ENCODE data around the gene MTHFD2. TPM values are rescaled to one million over a fixed set of nuclear protein-coding genes. Genes with fewer than 3 reads are reported as not detected.

Gene MTHFD2
- total and polyA plus RNA-seq, 2 experiments from 2014 or later, result 40.1 to 126 TPM

GRCh38 chr2:74259191-74259590 is 60.8 kb downstream of the MTHFD2 start:
- no peak for DNase-seq (ENCODE audit: low spot score)
- Histone ChIP-seq H3K4me1 (ENCODE audit: insufficient read depth) (no peaks in the 10 kb centered on the region), H3K36me3 (replicated peaks; ENCODE audit: insufficient read depth, low read depth) (no peaks in the 10 kb centered on the region), H3K27ac (no peak overlapping the region), H4K20me1 (ENCODE audit: insufficient read depth, poor library complexity, severe bottlenecking) (no peaks in the 10 kb centered on the region), H3K9me3 (ENCODE audit: low read depth) (no peaks in the 10 kb centered on the region), H3K9me2 (replicated peaks; ENCODE audit: insufficient read depth) (no peaks in the 10 kb centered on the region), H3K27me3 (no peaks in the 10 kb centered on the region), H2AFZ (no peak overlapping the region), H3K4me3 (no peak overlapping the region), H3K79me2 (no peaks in the 10 kb centered on the region), H3K4me2 (no peak overlapping the region)
- 88% methylated on average over 3 of the region's 3 CpGs for WGBS (ENCODE audit: low lambda C conversion rate, missing lambda C conversion rate)
- TF ChIP-seq EZH2 (IDR thresholded peaks at IDR 0.05; ENCODE audit: borderline replicate concordance), result no peak
- no peak for TF ChIP-seq EZH2phosphoT487 (IDR thresholded peaks at IDR 0.05; ENCODE audit: low read depth, severe bottlenecking, unreplicated experiment)
- TF ChIP-seq CTCF (IDR thresholded peaks at IDR 0.05; ENCODE audit: poor library complexity), result no peak

DNA sequence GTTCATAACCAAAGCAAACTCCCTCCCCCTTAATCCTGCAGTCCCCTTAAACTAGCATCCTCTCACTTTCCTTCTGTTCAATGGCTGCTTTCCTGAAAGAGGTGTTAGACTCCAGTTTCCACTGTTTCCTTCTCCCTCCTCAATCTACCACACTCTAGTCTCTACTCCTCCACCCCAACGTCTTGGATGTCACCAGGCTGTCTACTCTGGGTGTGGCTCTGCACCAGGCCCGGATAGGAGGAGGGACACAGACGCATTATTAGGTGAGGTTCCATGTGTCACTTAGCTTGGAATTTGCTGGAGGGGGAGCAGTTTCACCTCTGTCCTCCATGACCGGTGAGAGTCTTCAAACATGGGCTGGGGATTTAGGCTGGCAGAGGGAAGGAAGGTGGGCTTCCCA is 61.3 kb downstream of the MTHFD2 start:
- Histone ChIP-seq H3K27ac (no peak overlapping the region), H3K36me3 (replicated peaks; ENCODE audit: insufficient read depth, low read depth) (no peaks in the 10 kb centered on the region), H3K9me2 (replicated peaks; ENCODE audit: insufficient read depth) (no peaks in the 10 kb centered on the region), H4K20me1 (ENCODE audit: insufficient read depth, poor library complexity, severe bottlenecking) (no peaks in the 10 kb centered on the region), H3K4me1 (ENCODE audit: insufficient read depth) (no peaks in the 10 kb centered on the region), H3K27me3 (no peaks in the 10 kb centered on the region), H3K79me2 (no peaks in the 10 kb centered on the region), H2AFZ (no peak overlapping the region), H3K4me2 (no peak overlapping the region), H3K9me3 (ENCODE audit: low read depth) (no peaks in the 10 kb centered on the region), H3K4me3 (no peak overlapping the region)
- DNase-seq (ENCODE audit: low spot score), result no peak
- 88% methylated on average over 4 of the region's 4 CpGs for WGBS (ENCODE audit: low lambda C conversion rate, missing lambda C conversion rate)
- TF ChIP-seq EZH2 (IDR thresholded peaks at IDR 0.05; ENCODE audit: borderline replicate concordance), result no peak
- TF ChIP-seq CTCF (IDR thresholded peaks at IDR 0.05; ENCODE audit: poor library complexity), result no peak
- TF ChIP-seq EZH2phosphoT487 (IDR thresholded peaks at IDR 0.05; ENCODE audit: low read depth, severe bottlenecking, unreplicated experiment), result no peak

- no peak for DNase-seq (ENCODE audit: low spot score)
- H3K27ac ChIP-seq, result no peak overlapping the region
- no peaks in the 10 kb centered on the region for H3K36me3 ChIP-seq (replicated peaks; ENCODE audit: insufficient read depth, low read depth)
- no peaks in the 10 kb centered on the region for H4K20me1 ChIP-seq (ENCODE audit: insufficient read depth, poor library complexity, severe bottlenecking)
- no peak overlapping the region for H2AFZ ChIP-seq
- no peak overlapping the region for H3K4me2 ChIP-seq
- H3K4me3 ChIP-seq, result no peak overlapping the region
- H3K9me3 ChIP-seq (ENCODE audit: low read depth), result no peaks in the 10 kb centered on the region
- no peak for TF ChIP-seq CTCF (IDR thresholded peaks at IDR 0.05; ENCODE audit: poor library complexity)
- no peaks in the 10 kb centered on the region for H3K27me3 ChIP-seq
- no peaks in the 10 kb centered on the region for H3K9me2 ChIP-seq (replicated peaks; ENCODE audit: insufficient read depth)
- H3K79me2 ChIP-seq, result no peaks in the 10 kb centered on the region
- 77% methylated on average over 2 of the region's 2 CpGs for WGBS (ENCODE audit: low lambda C conversion rate, missing lambda C conversion rate)
- no peaks in the 10 kb centered on the region for H3K4me1 ChIP-seq (ENCODE audit: insufficient read depth)
Measured at GRCh38 chr2:74260495-74260894, 62.1 kb downstream of the MTHFD2 start.
